ENCODE results near the gene HOMER2.

DNA sequence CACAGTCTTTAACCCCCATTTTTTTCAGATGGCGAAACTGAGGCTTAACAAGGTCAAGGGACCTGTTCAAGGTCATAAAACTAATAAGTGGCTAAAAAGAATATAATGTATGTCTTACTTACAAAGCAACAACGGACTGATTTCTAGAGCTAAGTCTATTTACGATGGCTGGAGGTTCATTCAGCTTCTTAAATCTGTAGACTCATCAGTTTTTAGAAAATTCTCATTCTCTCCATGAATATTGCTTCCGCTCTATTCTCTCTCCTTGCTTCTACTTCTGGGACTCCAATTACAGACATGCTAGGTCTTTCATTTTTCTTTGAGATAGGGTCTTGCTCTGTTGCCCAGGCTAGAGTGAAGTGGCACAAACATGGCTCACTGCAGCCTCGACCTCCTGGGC lies 74.2 kb downstream of the HOMER2 start:
- TF ChIP-seq, protein P1, sequence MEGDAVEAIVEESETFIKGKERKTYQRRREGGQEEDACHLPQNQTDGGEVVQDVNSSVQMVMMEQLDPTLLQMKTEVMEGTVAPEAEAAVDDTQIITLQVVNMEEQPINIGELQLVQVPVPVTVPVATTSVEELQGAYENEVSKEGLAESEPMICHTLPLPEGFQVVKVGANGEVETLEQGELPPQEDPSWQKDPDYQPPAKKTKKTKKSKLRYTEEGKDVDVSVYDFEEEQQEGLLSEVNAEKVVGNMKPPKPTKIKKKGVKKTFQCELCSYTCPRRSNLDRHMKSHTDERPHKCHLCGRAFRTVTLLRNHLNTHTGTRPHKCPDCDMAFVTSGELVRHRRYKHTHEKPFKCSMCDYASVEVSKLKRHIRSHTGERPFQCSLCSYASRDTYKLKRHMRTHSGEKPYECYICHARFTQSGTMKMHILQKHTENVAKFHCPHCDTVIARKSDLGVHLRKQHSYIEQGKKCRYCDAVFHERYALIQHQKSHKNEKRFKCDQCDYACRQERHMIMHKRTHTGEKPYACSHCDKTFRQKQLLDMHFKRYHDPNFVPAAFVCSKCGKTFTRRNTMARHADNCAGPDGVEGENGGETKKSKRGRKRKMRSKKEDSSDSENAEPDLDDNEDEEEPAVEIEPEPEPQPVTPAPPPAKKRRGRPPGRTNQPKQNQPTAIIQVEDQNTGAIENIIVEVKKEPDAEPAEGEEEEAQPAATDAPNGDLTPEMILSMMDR (conservative IDR thresholded peaks at IDR 0.05 in 1 of 2, IDR thresholded peaks at IDR 0.05 in 1 of 2; ENCODE audit: low read depth in 1 of 2, low read length in 2 of 2): no peak
- no peak for TF ChIP-seq EZH2 (IDR thresholded peaks at IDR 0.05; ENCODE audit: low read length, missing control alignments)

Measured in fibroblast of lung (primary cell).